OCI-LY1 (cell line): ENCODE results near the gene CHD5.

Experiments used
- H2AFZ ChIP-seq: fragments of 200-600 bp; sonication (generic), shearing (Covaris generic); 2 replicates; pipeline ENCODE4 v1.6.0; 2014; ENCODE audit warnings: antibody characterized with exemption, mild to moderate bottlenecking, low read length
- H3F3A ChIP-seq: fragments of 200-600 bp; sonication (generic), shearing (Covaris generic); 2 replicates; pipeline ENCODE4 v1.6.0; 2014; ENCODE audit warnings: mild to moderate bottlenecking, antibody characterized with exemption, low read length, moderate library complexity; ENCODE audit not compliant: insufficient read depth
- H3K27ac ChIP-seq: fragments of 200-600 bp; sonication (generic); 2 replicates; pipeline ENCODE4 v1.5.1; 2014; ENCODE audit warnings: low read length, mixed run types, mild to moderate bottlenecking, low read depth; ENCODE audit not compliant: poor library complexity, severe bottlenecking
- H3K27me3 ChIP-seq: fragments of 200-600 bp; sonication (generic); 2 replicates; pipeline ENCODE4 v1.6.0; 2014; ENCODE audit warnings: antibody characterized with exemption, mild to moderate bottlenecking, low read length, moderate library complexity; ENCODE audit not compliant: insufficient read depth
- H3K36me3 ChIP-seq: fragments of 200-600 bp; sonication (generic); 2 replicates; pipeline ENCODE4 v1.6.1; 2014; ENCODE audit warnings: mild to moderate bottlenecking, antibody characterized with exemption, low read length, moderate library complexity, mixed read lengths; ENCODE audit not compliant: insufficient read depth
- H3K4me1 ChIP-seq: fragments of 200-600 bp; sonication (generic); 2 replicates; pipeline ENCODE4 v1.5.1; 2014; ENCODE audit warnings: mild to moderate bottlenecking, low read length, moderate library complexity; ENCODE audit not compliant: insufficient read depth, severe bottlenecking
- H3K4me2 ChIP-seq: fragments of 200-600 bp; sonication (generic), shearing (Covaris generic); 2 replicates; pipeline ENCODE4 v1.6.1; 2014; ENCODE audit warnings: low read length
- H3K4me3 ChIP-seq: fragments of 200-600 bp; sonication (generic); 2 replicates; pipeline ENCODE4 v1.5.1; 2014; ENCODE audit warnings: low read length, low read depth, mild to moderate bottlenecking, mixed read lengths; ENCODE audit not compliant: poor library complexity, severe bottlenecking
- H3K79me2 ChIP-seq: fragments of 200-600 bp; shearing (Covaris generic); 2 replicates; pipeline ENCODE4 v1.6.1; 2016; ENCODE audit warnings: mixed run types, low read length, mixed read lengths; ENCODE audit not compliant: insufficient read depth
- H3K9ac ChIP-seq: fragments of 200-600 bp; sonication (generic), shearing (Covaris generic); 2 replicates; pipeline ENCODE4 v1.6.1; 2014; ENCODE audit warnings: mild to moderate bottlenecking, low read length, mixed read lengths
- H3K9me2 ChIP-seq: fragments of 200-600 bp; sonication (generic), shearing (Covaris generic); 2 replicates; pipeline ENCODE4 v1.6.1; 2014; ENCODE audit warnings: low read depth, mild to moderate bottlenecking, low read length, mixed read lengths
- H3K9me3 ChIP-seq: fragments of 200-600 bp; shearing (Covaris generic); 2 replicates; pipeline ENCODE4 v1.6.1; 2014; ENCODE audit warnings: low read length, mixed read lengths
- H4K20me1 ChIP-seq: fragments of 200-600 bp; sonication (generic), shearing (Covaris generic); 2 replicates; pipeline ENCODE4 v1.6.0; 2016; ENCODE audit warnings: mild to moderate bottlenecking, low read length; ENCODE audit not compliant: insufficient read depth
- CTCF ChIP-seq: fragments of 200-600 bp; sonication (generic), shearing (Covaris generic); IDR thresholded peaks from 2 replicates; pipeline ENCODE4 v1.5.1; 2017; ENCODE audit warnings: mild to moderate bottlenecking, antibody characterized with exemption, low read length, moderate library complexity, mixed read lengths
- EZH2 ChIP-seq: fragments of 200-600 bp; sonication (generic), shearing (Covaris generic); IDR thresholded peaks from 2 replicates; pipeline ENCODE4 v1.8.0; 2017; ENCODE audit warnings: borderline replicate concordance, mixed run types, mild to moderate bottlenecking, antibody characterized with exemption, low read length, moderate library complexity, mixed read lengths

CHD5 gene

DNA sequence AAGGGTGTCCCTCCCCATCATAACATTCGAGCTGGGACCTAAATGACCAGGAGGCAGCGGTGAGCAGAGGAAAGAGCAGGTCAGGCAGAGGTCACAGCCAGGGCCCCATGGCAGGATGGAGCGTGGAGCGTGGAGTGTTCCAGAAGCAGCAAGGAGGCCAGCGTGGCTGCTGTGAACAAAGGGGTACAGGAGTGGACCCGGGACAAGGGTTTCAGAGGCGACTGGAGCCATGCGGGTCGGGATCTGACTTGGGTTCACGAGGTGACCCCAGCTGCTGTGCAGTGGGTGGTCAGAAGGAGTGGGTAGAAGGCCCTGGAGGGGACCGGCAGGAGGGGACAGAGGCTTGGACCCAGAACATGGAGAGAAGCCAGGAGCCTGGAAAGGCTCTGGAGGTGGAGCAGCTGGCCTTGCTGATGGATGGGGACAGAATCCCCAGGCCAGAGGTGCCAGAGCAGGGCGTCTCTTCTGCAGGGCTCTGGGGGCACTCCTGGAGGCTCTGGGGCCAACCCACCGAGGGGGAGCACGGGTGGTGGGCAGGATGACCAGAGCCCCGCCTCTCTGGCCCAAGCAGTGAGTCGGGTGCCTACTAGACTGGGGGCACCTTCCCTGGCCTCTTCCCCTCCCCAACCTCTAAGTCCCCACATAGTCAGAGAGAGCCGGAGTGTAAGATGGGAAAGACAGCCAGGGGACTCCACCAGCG is 2.3 kb downstream of the CHD5 start:
- no peaks in the 10 kb centered on the region for H3K9me2 ChIP-seq
- no peak overlapping the region for H2AFZ ChIP-seq
- TF ChIP-seq CTCF = no peak
- no peak for TF ChIP-seq EZH2
- H3K4me3 ChIP-seq = no peak overlapping the region
- H3K9me3 ChIP-seq = no peaks in the 10 kb centered on the region
- H3F3A ChIP-seq = no peaks in the 10 kb centered on the region
- H3K4me2 ChIP-seq = no peak overlapping the region
- H3K36me3 ChIP-seq = no peaks in the 10 kb centered on the region
- H3K9ac ChIP-seq = no peak overlapping the region
- no peaks in the 10 kb centered on the region for H3K79me2 ChIP-seq
- no peaks in the 10 kb centered on the region for H3K4me1 ChIP-seq
- H3K27me3 ChIP-seq = peaks cover 1% of the 10 kb centered on the region
- no peak overlapping the region for H3K27ac ChIP-seq
- no peaks in the 10 kb centered on the region for H4K20me1 ChIP-seq

GRCh38 chr1:6176779-6177178 is 3.3 kb downstream of the CHD5 start:
- H3K9me3 ChIP-seq = no peaks in the 10 kb centered on the region
- no peaks in the 10 kb centered on the region for H3F3A ChIP-seq
- no peaks in the 10 kb centered on the region for H3K4me1 ChIP-seq
- no peak overlapping the region for H3K27ac ChIP-seq
- H3K4me2 ChIP-seq = no peak overlapping the region
- no peak overlapping the region for H3K4me3 ChIP-seq
- peaks cover 3% of the 10 kb centered on the region for H3K27me3 ChIP-seq
- no peak overlapping the region for H2AFZ ChIP-seq
- no peak overlapping the region for H3K9ac ChIP-seq
- H3K36me3 ChIP-seq = no peaks in the 10 kb centered on the region
- no peaks in the 10 kb centered on the region for H3K79me2 ChIP-seq
- TF ChIP-seq EZH2 (no peak), CTCF (no peak)
- no peaks in the 10 kb centered on the region for H3K9me2 ChIP-seq
- no peaks in the 10 kb centered on the region for H4K20me1 ChIP-seq

DNA sequence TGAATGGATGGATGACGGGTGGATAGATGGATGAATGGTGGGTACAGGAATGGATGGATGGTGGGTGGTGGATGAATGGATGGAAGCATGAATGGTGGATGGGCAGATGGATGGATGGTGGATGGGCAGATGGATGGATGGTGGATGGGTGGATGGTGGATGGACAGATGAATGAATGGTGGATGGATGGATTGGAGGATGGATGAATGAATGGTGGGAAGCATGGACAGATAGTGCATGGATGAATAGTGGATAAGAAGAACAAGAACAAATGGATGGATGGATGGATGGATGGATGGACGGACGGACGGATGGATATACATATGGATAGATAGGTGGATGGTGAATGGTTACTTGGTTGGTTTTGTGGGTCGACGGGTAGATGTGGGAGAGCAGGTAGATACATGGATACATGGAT is 4.7 kb downstream of the CHD5 start:
- Histone ChIP-seq H3K9me3 (no peaks in the 10 kb centered on the region), H3K36me3 (no peaks in the 10 kb centered on the region), H4K20me1 (no peaks in the 10 kb centered on the region), H2AFZ (no peak overlapping the region), H3K4me2 (no peak overlapping the region), H3K27me3 (peaks cover 3% of the 10 kb centered on the region), H3K9me2 (no peaks in the 10 kb centered on the region), H3F3A (no peaks in the 10 kb centered on the region), H3K9ac (no peak overlapping the region), H3K4me3 (no peak overlapping the region), H3K4me1 (no peaks in the 10 kb centered on the region), H3K79me2 (no peaks in the 10 kb centered on the region), H3K27ac (no peak overlapping the region)
- TF ChIP-seq EZH2 (no peak), CTCF (no peak)
